Mononuclear cell (primary cell): ENCODE data around the gene SERINC5. TPM values are rescaled to one million over a fixed set of nuclear protein-coding genes. Genes with fewer than 3 reads are reported as not detected.
"Not testable (repeated sequence)": the region's sequence is repeated elsewhere in the genome, so short reads cannot be mapped to it uniquely, and the experiment has no call there.

Source experiments
- H3K27me3 ChIP-seq: 2 replicates; pipeline ENCODE4 v1.6.0; 2011; ENCODE audit warnings: low read length, control low read depth; ENCODE audit not compliant: insufficient read depth
- H3K4me1 ChIP-seq: 2 replicates; pipeline ENCODE4 v1.5.1; 2011; ENCODE audit warnings: mild to moderate bottlenecking, low read length, control low read depth; ENCODE audit not compliant: insufficient read depth
- H3K4me3 ChIP-seq: 2 replicates; pipeline ENCODE4 v1.5.1; 2011; ENCODE audit warnings: mild to moderate bottlenecking, low read length, moderate library complexity
- H3K9me3 ChIP-seq: 2 replicates; pipeline ENCODE4 v1.5.1; 2011; ENCODE audit warnings: low read depth, mild to moderate bottlenecking, control low read depth, low read length
- total RNA-seq: library from RNA; depleted of rRNA; stranded (reverse); fragments of >200 nt; gene quantifications from one replicate; pipeline ENCODE4 v1.2.3, GENCODE V29; 2012

SERINC5 gene
- total RNA-seq, 1 donor, result 70.2 TPM

- no peaks in the 10 kb centered on the region for H3K9me3 ChIP-seq
- no peak overlapping the region for H3K4me3 ChIP-seq
- peaks cover 93% of the 10 kb centered on the region for H3K4me1 ChIP-seq
- H3K27me3 ChIP-seq, result no peaks in the 10 kb centered on the region
Observed at GRCh38 chr5:80141147-80141671, 114.6 kb downstream of the SERINC5 start.

DNA sequence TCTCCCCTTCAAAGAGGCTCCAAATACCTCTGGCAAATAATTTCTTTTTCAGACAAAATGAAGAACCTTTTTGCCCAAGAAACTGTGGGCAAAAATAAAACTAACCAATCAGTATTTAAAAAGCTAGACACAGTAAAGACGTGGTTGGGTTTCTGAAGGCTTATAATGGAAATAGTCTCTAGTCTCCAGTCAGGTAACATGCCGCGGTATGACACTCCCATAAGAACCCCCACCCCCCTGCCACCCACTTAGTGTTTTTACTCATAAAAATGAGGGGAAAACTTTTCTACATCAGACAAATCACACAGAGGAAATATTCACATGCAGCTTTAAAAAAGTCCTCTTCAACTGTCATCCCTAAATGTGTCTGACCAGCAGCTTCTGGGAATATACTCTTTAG lies 115.4 kb downstream of the SERINC5 start:
- H3K4me3 ChIP-seq, result no peak overlapping the region
- H3K9me3 ChIP-seq, result no peaks in the 10 kb centered on the region
- peaks cover 93% of the 10 kb centered on the region for H3K4me1 ChIP-seq
- no peaks in the 10 kb centered on the region for H3K27me3 ChIP-seq

GRCh38 chr5:80139466-80139972 lies 116.3 kb downstream of the SERINC5 start:
- H3K4me1 ChIP-seq, result peaks cover 94% of the 10 kb centered on the region
- H3K9me3 ChIP-seq, result no peaks in the 10 kb centered on the region
- H3K27me3 ChIP-seq, result no peaks in the 10 kb centered on the region
- H3K4me3 ChIP-seq, result no peak overlapping the region

GRCh38 chr5:80138486-80138885 lies 117.4 kb downstream of the SERINC5 start:
- Histone ChIP-seq H3K9me3 (no peaks in the 10 kb centered on the region), H3K27me3 (no peaks in the 10 kb centered on the region), H3K4me1 (peaks cover 95% of the 10 kb centered on the region), H3K4me3 (no peak overlapping the region)

GRCh38 chr5:80136798-80137197 lies 119.0 kb downstream of the SERINC5 start:
- not testable (repeated sequence) for H3K27me3 ChIP-seq, H3K9me3 ChIP-seq, H3K4me3 ChIP-seq
- peaks cover 89% of the 10 kb centered on the region for H3K4me1 ChIP-seq

GRCh38 chr5:80134876-80135275 lies 121.0 kb downstream of the SERINC5 start:
- Histone ChIP-seq H3K9me3 (no peaks in the 10 kb centered on the region), H3K27me3 (no peaks in the 10 kb centered on the region), H3K4me1 (peaks cover 70% of the 10 kb centered on the region), H3K4me3 (no peak overlapping the region)

GRCh38 chr5:80129146-80129545 lies 126.7 kb downstream of the SERINC5 start:
- Histone ChIP-seq H3K4me3 (no peak overlapping the region), H3K27me3 (no peaks in the 10 kb centered on the region), H3K4me1 (peaks cover 61% of the 10 kb centered on the region), H3K9me3 (no peaks in the 10 kb centered on the region)

DNA sequence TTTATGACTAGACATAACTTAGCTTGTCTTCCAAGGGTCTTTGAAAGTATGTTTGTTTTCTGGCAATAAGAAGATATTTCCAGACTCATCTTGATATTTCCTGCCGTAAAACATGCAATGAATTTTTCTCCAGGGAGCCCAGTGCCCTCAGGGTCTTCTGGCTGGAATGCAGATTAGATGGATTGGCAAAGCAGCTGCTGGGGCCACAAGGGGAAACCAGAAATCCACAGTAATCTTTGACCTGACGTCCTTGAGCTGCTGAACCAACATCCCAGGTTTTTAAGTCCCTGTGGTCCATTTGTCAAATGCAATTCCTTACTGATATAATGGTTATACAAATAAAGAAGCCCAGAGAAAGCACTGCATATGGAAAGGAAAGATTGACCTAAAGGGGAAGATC lies 127.7 kb downstream of the SERINC5 start:
- Histone ChIP-seq H3K9me3 (no peaks in the 10 kb centered on the region), H3K4me1 (peaks cover 61% of the 10 kb centered on the region), H3K4me3 (no peak overlapping the region), H3K27me3 (no peaks in the 10 kb centered on the region)

DNA sequence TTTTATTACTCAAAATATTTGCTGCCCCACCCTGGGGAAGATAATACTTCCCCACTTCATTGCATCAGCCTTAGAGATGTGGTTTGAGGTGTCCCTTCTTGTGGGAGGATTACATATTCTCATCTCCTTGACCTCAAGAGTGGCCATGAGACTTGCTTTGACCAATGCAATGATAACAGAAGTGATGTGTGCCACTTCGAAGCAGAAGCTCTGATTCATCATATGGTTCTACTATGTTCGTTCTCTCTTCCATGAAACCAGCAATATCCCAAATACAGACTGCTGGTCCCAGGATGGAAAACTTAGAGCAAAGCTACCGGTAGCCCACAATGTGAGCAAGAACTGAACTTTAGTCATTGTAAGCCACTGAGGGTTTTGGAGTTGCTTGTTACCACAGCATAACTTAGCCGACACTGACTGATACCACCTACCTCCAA lies 128.7 kb downstream of the SERINC5 start:
- Histone ChIP-seq H3K27me3 (no peaks in the 10 kb centered on the region), H3K9me3 (no peaks in the 10 kb centered on the region), H3K4me3 (no peak overlapping the region), H3K4me1 (peaks cover 63% of the 10 kb centered on the region)

- H3K4me3 ChIP-seq, result no peak overlapping the region
- H3K27me3 ChIP-seq, result no peaks in the 10 kb centered on the region
- H3K4me1 ChIP-seq, result peaks cover 65% of the 10 kb centered on the region
Observed at GRCh38 chr5:80125962-80126480, 129.8 kb downstream of the SERINC5 start.

GRCh38 chr5:80125022-80125961 lies 130.6 kb downstream of the SERINC5 start:
- H3K4me3 ChIP-seq, result no peak overlapping the region
- no peaks in the 10 kb centered on the region for H3K27me3 ChIP-seq
- no peaks in the 10 kb centered on the region for H3K9me3 ChIP-seq
- H3K4me1 ChIP-seq, result peaks cover 65% of the 10 kb centered on the region

More at GRCh38 chr5:80125962-80126480, 129.8 kb downstream of the SERINC5 start:
- no peaks in the 10 kb centered on the region for H3K9me3 ChIP-seq

GRCh38 chr5:80124121-80124918 lies 131.5 kb downstream of the SERINC5 start:
- Histone ChIP-seq H3K9me3 (no peaks in the 10 kb centered on the region), H3K27me3 (no peaks in the 10 kb centered on the region), H3K4me1 (peaks cover 65% of the 10 kb centered on the region), H3K4me3 (no peak overlapping the region)

DNA sequence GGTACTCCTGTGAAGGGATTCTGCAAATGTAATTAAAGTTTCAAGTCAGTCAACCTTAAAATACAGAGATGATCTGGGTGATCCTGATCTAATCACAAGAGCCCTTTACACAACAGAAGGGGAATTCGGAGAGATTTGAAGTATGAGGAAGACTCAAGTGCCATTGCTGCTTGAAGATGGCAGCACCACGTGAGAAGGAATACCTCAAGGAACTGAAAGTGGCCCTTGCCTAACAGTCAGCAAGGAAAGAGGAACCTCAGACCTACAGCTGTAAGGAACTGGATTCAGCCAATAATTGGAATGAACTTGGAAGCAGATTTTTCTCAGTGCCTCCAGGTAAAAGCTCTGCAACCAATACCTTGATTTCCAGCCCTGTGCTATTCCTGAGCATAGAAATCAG lies 133.3 kb downstream of the SERINC5 start:
- H3K4me3 ChIP-seq, result no peak overlapping the region
- H3K4me1 ChIP-seq, result peaks cover 56% of the 10 kb centered on the region
- H3K27me3 ChIP-seq, result no peaks in the 10 kb centered on the region
- no peaks in the 10 kb centered on the region for H3K9me3 ChIP-seq

GRCh38 chr5:80119372-80119771 lies 136.5 kb downstream of the SERINC5 start:
- Histone ChIP-seq H3K9me3 (no peaks in the 10 kb centered on the region), H3K4me3 (no peak overlapping the region), H3K4me1 (peaks cover 30% of the 10 kb centered on the region), H3K27me3 (no peaks in the 10 kb centered on the region)

GRCh38 chr5:80117446-80117845 lies 138.4 kb downstream of the SERINC5 start:
- Histone ChIP-seq H3K4me1 (peaks cover 11% of the 10 kb centered on the region), H3K9me3 (no peaks in the 10 kb centered on the region), H3K4me3 (no peak overlapping the region), H3K27me3 (no peaks in the 10 kb centered on the region)
